Cerebellar cortex (tissue), 1 donor: ENCODE results near the gene POLD2.

ENCODE experiments used
- DNase-seq: peaks from one replicate; pipeline ENCODE4 v3.0.0-alpha.2; 2015; ENCODE audit warnings: low spot score

Gene POLD2

GRCh38 chr7:44101966-44102845 is 21.1 kb downstream of the POLD2 start:
- DNase-seq: no peak

GRCh38 chr7:44101303-44101965 is 21.9 kb downstream of the POLD2 start:
- no peak for DNase-seq

- no peak for DNase-seq
Measured at GRCh38 chr7:44100458-44101302, 22.7 kb downstream of the POLD2 start.

GRCh38 chr7:44099669-44100068 is 23.7 kb downstream of the POLD2 start:
- no peak for DNase-seq

- no peak for DNase-seq
Measured at GRCh38 chr7:44098092-44099068, 25.0 kb downstream of the POLD2 start.

- DNase-seq: no peak
Measured at GRCh38 chr7:44097064-44097932, 26.1 kb downstream of the POLD2 start.

- no peak for DNase-seq
Measured at GRCh38 chr7:44096326-44096881, 26.9 kb downstream of the POLD2 start.

GRCh38 chr7:44095781-44096180 is 27.6 kb downstream of the POLD2 start:
- no peak for DNase-seq

- DNase-seq: no peak
Measured at GRCh38 chr7:44094883-44095592, 28.3 kb downstream of the POLD2 start.

- DNase-seq: no peak
Measured at GRCh38 chr7:44094365-44094764, 29.0 kb downstream of the POLD2 start.

- no peak for DNase-seq
Measured at GRCh38 chr7:44093102-44093641, 30.2 kb downstream of the POLD2 start.

GRCh38 chr7:44087911-44088838 is 35.2 kb downstream of the POLD2 start:
- peak; percentile 53 for DNase-seq

GRCh38 chr7:44086627-44087026 is 36.7 kb downstream of the POLD2 start:
- DNase-seq: no peak

- no peak for DNase-seq
Measured at GRCh38 chr7:44085546-44085945, 37.8 kb downstream of the POLD2 start.

- no peak for DNase-seq
Measured at GRCh38 chr7:44084701-44085100, 38.6 kb downstream of the POLD2 start.

- no peak for DNase-seq
Measured at GRCh38 chr7:44083796-44084195, 39.6 kb downstream of the POLD2 start.

- DNase-seq: peak; percentile 99
Measured at GRCh38 chr7:44082541-44083207, 40.7 kb downstream of the POLD2 start.
